Endothelial cell of hepatic sinusoid (primary cell): ENCODE data around the gene SLC38A3.

Source experiments
- in situ Hi-C: cut with HindIII; loops from 2 replicates; pipeline ENCODE4 v1.10.0; 2017; ENCODE audit warnings: low sequenced_read_pairs

SLC38A3 gene

DNA sequence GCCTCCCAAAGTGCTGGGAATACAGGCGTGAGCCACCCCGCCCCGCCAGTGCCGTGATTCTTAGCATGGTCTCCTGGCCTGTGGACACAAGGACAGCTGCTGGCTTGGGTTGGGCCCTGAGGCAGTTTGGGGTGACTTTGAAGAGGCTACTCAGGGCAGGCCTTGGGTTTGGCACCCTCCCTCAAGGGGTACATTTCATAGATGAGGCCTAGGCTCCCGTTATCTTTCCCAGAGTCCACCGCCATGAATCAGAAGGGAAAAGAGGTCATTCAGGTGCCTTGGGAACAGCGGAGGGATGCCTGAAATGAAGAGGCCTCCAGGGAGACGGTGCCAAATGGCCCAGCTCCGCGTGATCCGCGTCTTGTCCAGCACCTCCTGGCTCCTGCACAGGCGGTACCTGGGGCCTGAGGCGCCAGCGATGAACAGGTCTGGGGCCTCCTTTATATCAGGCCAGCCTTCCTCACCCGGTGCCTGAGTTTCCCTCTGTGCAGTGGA lies 40.2 kb downstream of the SLC38A3 start:
- in situ Hi-C loops: loop anchor here (10.0 kb wide), 1 partner anchor 150 kb away; no protein-coding TSS in a partner anchor

DNA sequence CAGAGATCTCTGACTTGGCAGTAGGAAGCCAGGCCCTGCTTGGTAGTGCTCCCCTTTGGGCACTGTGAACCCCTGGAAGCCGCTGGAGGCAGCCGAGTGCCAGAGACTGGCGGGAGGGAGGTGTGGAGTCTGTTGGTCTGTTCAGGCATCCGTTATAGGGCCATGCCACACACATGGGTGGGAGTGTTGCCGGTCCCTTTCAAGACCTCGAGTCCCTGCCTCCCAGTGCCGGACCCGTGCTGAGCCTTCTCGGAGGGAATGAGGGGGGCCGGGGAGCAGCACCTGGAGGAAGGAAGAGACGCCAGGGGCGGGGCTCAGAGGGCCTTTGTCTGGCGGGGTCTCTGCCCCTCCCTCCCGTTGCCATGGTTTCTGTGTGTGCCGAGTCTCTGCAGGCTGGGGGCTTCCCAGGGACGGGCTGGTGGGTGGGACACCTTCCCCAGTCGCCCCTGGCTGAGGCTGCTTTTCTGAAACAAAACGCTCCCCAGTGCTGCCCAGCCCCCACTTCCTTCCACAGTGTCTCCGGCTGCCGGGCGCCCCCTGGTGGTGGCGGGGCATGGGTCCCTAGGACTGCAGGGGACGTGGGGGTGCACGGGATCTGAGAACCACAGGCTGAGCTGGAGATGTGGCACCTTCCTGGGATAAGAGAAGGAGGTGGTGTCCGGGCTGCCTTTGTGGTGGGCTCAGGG lies 40.9 kb downstream of the SLC38A3 start:
- in situ Hi-C loops: loop anchor here (10.0 kb wide), 1 partner anchor 151 kb away; no protein-coding TSS in a partner anchor

GRCh38 chr3:50246517-50246954 lies 41.5 kb downstream of the SLC38A3 start:
- in situ Hi-C loops: loop anchor here (10.0 kb wide), 1 partner anchor 152 kb away; no protein-coding TSS in a partner anchor

DNA sequence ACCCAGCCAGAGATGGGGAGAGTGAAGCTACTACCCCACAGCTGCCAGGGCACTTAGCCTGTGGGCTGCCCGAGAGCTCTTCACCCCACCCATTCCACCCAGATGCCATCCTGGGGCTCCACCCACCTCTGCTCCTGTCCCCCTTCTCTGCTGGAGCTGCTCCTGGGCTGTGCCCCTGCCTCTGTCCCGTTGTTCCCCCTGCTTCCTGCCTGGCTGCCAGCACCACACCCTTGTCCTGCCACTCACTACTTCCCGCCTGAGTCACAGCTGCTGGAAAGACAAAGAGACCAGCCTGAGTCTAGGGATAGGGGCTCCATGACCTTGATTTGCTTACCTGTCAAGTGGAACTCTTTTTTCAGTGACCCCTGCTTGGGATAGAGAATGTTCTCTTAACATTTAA lies 43.3 kb downstream of the SLC38A3 start:
- in situ Hi-C loops: loop anchor here (10.0 kb wide), 1 partner anchor 154 kb away; no protein-coding TSS in a partner anchor

DNA sequence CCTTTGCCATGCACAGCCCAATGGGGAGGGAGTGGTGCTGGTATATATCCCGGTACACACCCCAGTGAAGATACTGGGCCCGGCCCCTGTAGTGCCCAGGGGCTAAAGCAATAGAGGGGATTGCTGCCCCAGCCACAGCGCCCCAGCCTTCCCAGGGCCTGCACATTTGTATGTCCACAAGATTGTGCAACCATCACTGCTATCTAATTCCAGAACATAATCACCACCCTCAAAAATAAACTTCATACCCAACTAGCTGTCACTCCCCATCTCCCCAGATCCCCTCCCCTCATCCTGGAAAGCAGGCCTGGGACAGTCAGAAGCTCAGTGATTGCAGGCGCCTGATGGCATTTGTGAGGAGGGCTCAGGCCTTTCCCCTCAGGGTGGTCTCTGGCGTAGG lies 44.4 kb downstream of the SLC38A3 start:
- in situ Hi-C loops: loop anchor here (10.0 kb wide), 1 partner anchor 155 kb away; no protein-coding TSS in a partner anchor

GRCh38 chr3:50250514-50250913 lies 45.4 kb downstream of the SLC38A3 start:
- in situ Hi-C loops: no loop called here

DNA sequence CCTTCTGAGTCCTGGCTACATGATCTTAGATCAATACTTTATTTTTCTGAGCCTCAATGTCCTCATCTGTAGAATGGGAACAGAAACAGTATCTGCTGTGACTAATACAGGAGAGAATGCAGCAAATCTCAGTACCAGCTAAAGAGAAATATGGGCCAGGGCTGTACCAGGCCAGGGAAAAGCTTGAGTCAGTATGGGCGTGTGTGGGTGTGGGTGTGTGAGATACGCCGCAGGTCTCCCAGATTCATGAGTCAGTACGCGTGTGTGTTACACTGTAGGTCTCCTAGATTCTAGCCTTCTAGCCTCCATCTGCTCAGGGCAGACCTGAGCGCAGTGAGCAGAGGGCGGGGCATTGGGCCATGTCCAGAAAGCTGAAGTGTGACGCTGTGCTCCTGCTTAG lies 46.1 kb downstream of the SLC38A3 start:
- in situ Hi-C loops: no loop called here

- in situ Hi-C loops: no loop called here
These were observed 49.6 kb downstream of the SLC38A3 start for GRCh38 chr3:50254577-50255250.

- in situ Hi-C loops: no loop called here
These were observed 50.2 kb downstream of the SLC38A3 start for GRCh38 chr3:50255251-50255615.

DNA sequence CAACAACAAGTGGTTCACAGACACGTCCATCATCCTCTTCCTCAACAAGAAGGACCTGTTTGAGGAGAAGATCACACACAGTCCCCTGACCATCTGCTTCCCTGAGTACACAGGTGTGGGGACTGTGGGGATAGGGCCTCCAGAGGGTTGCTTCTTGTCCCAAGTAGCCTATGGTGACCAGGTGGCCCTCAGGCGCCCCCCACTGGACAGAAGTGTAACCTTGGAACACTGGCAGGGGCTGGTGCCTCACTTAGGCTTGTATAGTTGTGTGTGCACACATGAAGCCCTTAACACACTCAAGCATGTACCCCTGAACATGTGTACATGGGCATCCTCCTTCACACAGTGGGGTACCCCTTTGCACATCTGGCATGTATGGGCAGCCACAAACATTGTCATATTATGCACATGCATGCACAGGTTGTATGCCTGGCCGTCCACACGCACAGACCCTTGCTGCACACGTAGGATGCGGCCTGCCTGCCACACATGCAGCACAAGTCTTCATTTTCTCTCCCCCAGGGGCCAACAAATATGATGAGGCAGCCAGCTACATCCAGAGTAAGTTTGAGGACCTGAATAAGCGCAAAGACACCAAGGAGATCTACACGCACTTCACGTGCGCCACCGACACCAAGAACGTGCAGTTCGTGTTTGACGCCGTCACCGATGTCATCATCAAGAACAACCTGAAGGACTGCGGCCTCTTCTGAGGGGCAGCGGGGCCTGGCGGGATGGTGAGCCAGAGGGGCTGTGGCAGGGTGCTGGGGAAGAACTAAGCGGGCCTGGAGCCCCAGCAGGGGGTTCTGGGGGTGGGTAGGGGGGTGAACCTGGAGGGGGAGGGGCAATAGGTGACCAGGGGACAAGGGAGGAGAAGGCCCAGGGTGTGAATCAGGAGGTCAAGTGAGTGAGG lies 52.2 kb downstream of the SLC38A3 start:
- in situ Hi-C loops: no loop called here

DNA sequence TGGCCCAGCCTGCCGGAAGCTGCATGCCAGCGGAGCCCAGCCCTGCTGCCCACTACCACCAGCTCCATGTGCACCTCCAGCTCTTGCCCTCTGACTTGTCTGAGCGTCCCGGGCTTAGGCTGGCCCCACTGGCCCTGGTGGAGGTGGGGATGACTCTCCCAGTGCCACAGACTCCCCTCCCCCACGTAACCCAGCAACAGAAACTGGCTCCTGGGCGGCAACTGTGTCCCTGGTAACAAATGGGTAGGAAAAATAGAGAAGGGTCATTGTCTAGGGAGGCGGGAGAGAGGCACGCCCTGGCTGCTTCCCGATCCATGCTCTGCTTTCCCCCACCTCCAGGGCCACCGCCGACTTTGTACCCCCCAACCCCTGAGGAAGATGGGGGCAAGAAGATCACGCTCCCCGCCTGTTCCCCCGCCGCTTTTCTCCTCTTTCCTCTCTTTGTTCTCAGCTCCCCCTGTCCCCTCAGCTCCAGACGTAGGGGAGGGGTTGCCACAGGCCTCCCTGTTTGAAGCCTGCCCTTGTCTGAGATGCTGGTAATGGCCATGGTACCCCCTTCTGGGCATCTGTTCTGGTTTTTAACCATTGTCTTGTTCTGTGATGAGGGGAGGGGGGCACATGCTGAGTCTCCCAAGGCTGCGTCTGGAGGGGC lies 53.1 kb downstream of the SLC38A3 start:
- in situ Hi-C loops: no loop called here

DNA sequence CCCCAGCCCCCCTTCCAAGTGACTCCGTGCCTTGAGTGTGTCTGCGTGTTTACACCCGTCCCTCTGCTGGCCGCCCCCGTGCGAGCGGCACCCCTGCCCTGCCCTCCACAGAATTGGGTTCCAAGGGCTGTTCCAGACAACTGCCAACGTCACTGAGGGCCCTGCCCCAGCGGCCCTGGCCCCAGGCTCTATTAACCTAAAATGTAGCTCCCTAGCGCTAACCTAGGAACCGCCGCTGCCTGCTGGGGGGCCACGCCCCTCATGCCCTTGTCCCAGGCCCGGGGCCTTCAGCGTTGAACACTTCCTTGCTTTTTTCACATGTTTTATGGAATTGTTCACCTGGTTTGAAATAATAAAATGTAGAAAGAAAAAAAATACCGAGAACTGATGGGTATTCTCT lies 53.9 kb downstream of the SLC38A3 start:
- in situ Hi-C loops: no loop called here

- in situ Hi-C loops: loop anchor here (5.0 kb wide), 1 partner anchor 37 kb away; no protein-coding TSS in a partner anchor
These were observed 54.5 kb downstream of the SLC38A3 start for GRCh38 chr3:50259432-50260026.

- in situ Hi-C loops: loop anchor here (5.0 kb wide), 1 partner anchor 38 kb away; no protein-coding TSS in a partner anchor
These were observed 55.2 kb downstream of the SLC38A3 start for GRCh38 chr3:50260027-50260941.

- in situ Hi-C loops: loop anchor here (5.0 kb wide), 1 partner anchor 39 kb away; no protein-coding TSS in a partner anchor
These were observed 55.9 kb downstream of the SLC38A3 start for GRCh38 chr3:50260942-50261441.

GRCh38 chr3:50261505-50261904 lies 56.4 kb downstream of the SLC38A3 start:
- in situ Hi-C loops: loop anchor here (5.0 kb wide), 1 partner anchor 39 kb away; no protein-coding TSS in a partner anchor

DNA sequence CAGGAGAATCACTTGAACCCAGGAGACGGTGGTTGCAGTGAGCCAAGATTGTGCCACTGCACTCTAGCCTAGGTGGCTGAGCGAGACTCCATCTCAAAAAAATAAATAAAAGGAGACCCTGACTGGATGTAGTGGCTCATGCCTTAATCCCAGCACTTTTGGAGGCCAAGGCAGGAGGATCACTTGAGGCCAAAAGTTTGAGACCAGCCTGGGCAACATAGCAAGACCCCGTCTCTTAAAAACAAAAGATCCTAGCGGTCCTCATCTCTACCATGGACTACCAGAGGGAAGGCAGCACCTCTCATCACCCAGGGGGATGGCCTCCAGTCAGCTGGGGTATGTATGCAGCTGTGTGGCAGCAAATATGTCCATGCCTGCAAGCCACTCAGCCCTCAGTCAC lies 57.1 kb downstream of the SLC38A3 start:
- in situ Hi-C loops: loop anchor here (5.0 kb wide), 1 partner anchor 40 kb away; no protein-coding TSS in a partner anchor

GRCh38 chr3:50262778-50263177 lies 57.7 kb downstream of the SLC38A3 start:
- in situ Hi-C loops: loop anchor here (5.0 kb wide), 1 partner anchor 40 kb away; no protein-coding TSS in a partner anchor
